Suprapubic skin (tissue), 3 donors: ENCODE measurements around the gene TSC22D1.

Experiments used
- CTCF ChIP-seq, 2 donors: fragments of 200-600 bp in 1 of 2; fragments of 450-650 bp in 1 of 2; sonication (generic) in 1 of 2; IDR thresholded peaks; one replicate each; pipeline ENCODE4 v1.5.1; 2016 to 2019; ENCODE audit warnings: antibody characterized with exemption in 2 of 2, mild to moderate bottlenecking in 1 of 2, moderate library complexity in 1 of 2
- EP300 ChIP-seq: sonication (generic); formaldehyde crosslinking; IDR thresholded peaks from one replicate; pipeline ENCODE4 v1.6.1; 2017; ENCODE audit warnings: antibody characterized with exemption

GRCh38 chr13:44564936-44565335, 11.2 kb downstream of the TSC22D1 start:
- TF ChIP-seq CTCF (IDR thresholded peaks at IDR 0.05): no peak
- TF ChIP-seq EP300: no peak
